Frontal cortex (tissue), 4 donors: ENCODE measurements around the gene CFC1. TPM values are rescaled to one million over a fixed set of nuclear protein-coding genes. Genes with fewer than 3 reads are reported as not detected.
"Not testable (repeated sequence)": the region's sequence is repeated elsewhere in the genome, so short reads cannot be mapped to it uniquely, and the experiment has no call there.

Experiments
- DNase-seq, 2 donors: peaks; one replicate each; pipeline ENCODE4 v3.0.0; 2012; ENCODE audit warnings: low spot score in 2 of 2
- FAIRE-seq: peaks from 2 replicates; lab custom pipeline; 2012; peaks lifted over from hg19 to GRCh38; lab: Jason Lieb, UNC
- total RNA-seq: library from RNA; depleted of rRNA; stranded (reverse); fragments of >200 nt; gene quantifications from one replicate; pipeline ENCODE4 v1.2.3, GENCODE V29; 2014
- donor health status: control.
- donor health status: control.
- donor health status: control.

The CFC1 gene
- total RNA-seq, 1 donor from 2014 or later, result 0.41 TPM

- not testable (repeated sequence) for DNase-seq, FAIRE-seq
Measured at GRCh38 chr2:130588688-130589458, 10.5 kb downstream of the CFC1 start.

- not testable (repeated sequence) for FAIRE-seq, DNase-seq
Measured at GRCh38 chr2:130584726-130585125, 14.6 kb downstream of the CFC1 start.

GRCh38 chr2:130583582-130583981, 15.8 kb downstream of the CFC1 start:
- DNase-seq, FAIRE-seq: not testable (repeated sequence)

- FAIRE-seq, DNase-seq: not testable (repeated sequence)
Measured at GRCh38 chr2:130582970-130583369, 16.4 kb downstream of the CFC1 start.

- DNase-seq, FAIRE-seq: not testable (repeated sequence)
Measured at GRCh38 chr2:130581491-130581890, 17.9 kb downstream of the CFC1 start.

GRCh38 chr2:130579121-130579520, 20.3 kb downstream of the CFC1 start:
- FAIRE-seq, DNase-seq: not testable (repeated sequence)

- not testable (repeated sequence) for DNase-seq, FAIRE-seq
Measured at GRCh38 chr2:130577559-130577958, 21.8 kb downstream of the CFC1 start.

- FAIRE-seq, DNase-seq: not testable (repeated sequence)
Measured at GRCh38 chr2:130576209-130576784, 23.1 kb downstream of the CFC1 start.

GRCh38 chr2:130574230-130574629, 25.1 kb downstream of the CFC1 start:
- not testable (repeated sequence) for DNase-seq, FAIRE-seq

GRCh38 chr2:130571929-130572328, 27.4 kb downstream of the CFC1 start:
- FAIRE-seq, DNase-seq: not testable (repeated sequence)

- FAIRE-seq, DNase-seq: not testable (repeated sequence)
Measured at GRCh38 chr2:130566165-130566564, 33.2 kb downstream of the CFC1 start.

GRCh38 chr2:130556441-130556840, 42.9 kb downstream of the CFC1 start:
- not testable (repeated sequence) for FAIRE-seq

GRCh38 chr2:130554178-130554577, 45.2 kb downstream of the CFC1 start:
- not testable (repeated sequence) for FAIRE-seq, DNase-seq

More at GRCh38 chr2:130556441-130556840, 42.9 kb downstream of the CFC1 start:
- DNase-seq, result not testable (repeated sequence)

GRCh38 chr2:130549475-130549874, 49.9 kb downstream of the CFC1 start:
- not testable (repeated sequence) for FAIRE-seq, DNase-seq

GRCh38 chr2:130548418-130548817, 51.0 kb downstream of the CFC1 start:
- FAIRE-seq, result not testable (repeated sequence)

GRCh38 chr2:130544978-130545377, 54.4 kb downstream of the CFC1 start:
- FAIRE-seq, DNase-seq: not testable (repeated sequence)

More at GRCh38 chr2:130548418-130548817, 51.0 kb downstream of the CFC1 start:
- not testable (repeated sequence) for DNase-seq

- DNase-seq, FAIRE-seq: not testable (repeated sequence)
Measured at GRCh38 chr2:130543785-130544528, 55.4 kb downstream of the CFC1 start.

GRCh38 chr2:130542789-130543188, 56.6 kb downstream of the CFC1 start:
- DNase-seq, FAIRE-seq: not testable (repeated sequence)
